Transverse colon (tissue), 4 donors: ENCODE measurements around the gene GPHA2. TPM values are rescaled to one million over a fixed set of nuclear protein-coding genes. Genes with fewer than 3 reads are reported as not detected.

Source experiments
- DNase-seq: peaks from one replicate; pipeline ENCODE4 v3.0.0-alpha.2; 2019
- H3K27ac ChIP-seq, 4 donors: fragments of 200-600 bp; sonication (generic); 2 replicates each; pipeline ENCODE4 v1.5.1; 2016 to 2018; ENCODE audit warnings: inconsistent platforms in 4 of 4
- H3K27me3 ChIP-seq: fragments of 200-600 bp; sonication (generic); 2 replicates; pipeline ENCODE4 v1.5.1; 2017; ENCODE audit warnings: inconsistent platforms
- H3K36me3 ChIP-seq, 4 donors: fragments of 200-600 bp; sonication (generic); 2 replicates each; pipeline ENCODE4 v1.5.1; 2017 to 2019; ENCODE audit warnings: inconsistent platforms in 4 of 4
- H3K4me1 ChIP-seq, 4 donors: fragments of 200-600 bp; sonication (generic); 2 replicates each; pipeline ENCODE4 v1.5.1; 2017 to 2020; ENCODE audit warnings: inconsistent platforms in 4 of 4
- H3K4me3 ChIP-seq, 4 donors: fragments of 200-600 bp; sonication (generic); 1 replicate in 1 of 4; 2 replicates in 3 of 4; pipeline versions ENCODE4 v1.5.1 to v1.6.1; 2017 to 2019; ENCODE audit warnings: inconsistent platforms in 4 of 4
- H3K9me3 ChIP-seq, 2 donors: fragments of 200-600 bp; sonication (generic); 2 replicates each; pipeline ENCODE4 v1.5.1; 2017 to 2019; ENCODE audit warnings: inconsistent platforms in 2 of 2
- CTCF ChIP-seq, 5 experiments: fragments of 200-600 bp in 3 of 5; fragments of 450-650 bp in 2 of 5; sonication (generic) in 3 of 5; IDR thresholded peaks; 1 replicate in 2 of 5; 2 replicates in 3 of 5; pipeline ENCODE4 v1.5.1; 2016 to 2017; ENCODE audit warnings: antibody characterized with exemption in 5 of 5, inconsistent platforms in 3 of 5, mild to moderate bottlenecking in 2 of 5, moderate library complexity in 1 of 5
- POLR2AphosphoS5 ChIP-seq, 3 donors: sonication (generic); formaldehyde crosslinking; IDR thresholded peaks; one replicate each; pipeline ENCODE4 v1.6.1; 2016; ENCODE audit warnings: antibody characterized with exemption in 3 of 3
- WGBS, 2 donors: methylation state at CpG; one replicate each; pipeline ENCODE4 v1.1.5; 2018; ENCODE audit warnings: low coverage in 1 of 2; 5-methylcytosine and 5-hydroxymethylcytosine counted together
- in situ Hi-C, 4 donors: fragments of 200-750 bp; cut with MboI; loops; one replicate each; pipeline versions ENCODE4 v1.15.0 to v1.15.1; 2017; ENCODE audit warnings: low sequenced_read_pairs in 3 of 4, low pct_ligation_motif_present in 1 of 4, low pct_unique_long_range_greater_than_20kb in 1 of 4
- intact Hi-C: fragments of 100-400 bp; cut with DNase I; formaldehyde crosslinking; loops from one replicate; pipeline ENCODE4 v1.15.1; 2023; ENCODE audit warnings: low total_unique reads
- small RNA-seq, 4 donors: library from RNA; depleted of rRNA; stranded (forward); fragments of <200 nt; gene quantifications; one replicate each; pipeline ENCODE3, GENCODE V24; 2016
- total RNA-seq, 4 donors: library from RNA; depleted of rRNA; stranded (reverse); fragments of >200 nt; gene quantifications; one replicate each; pipeline ENCODE4 v1.1.0, GENCODE V29; 2016

GPHA2 gene
- total RNA-seq, 4 donors from 2014 or later = 6.0 TPM; not detected in 3

- peak overlapping the region in 1 of 4 donors; percentile 29 for H3K4me3 ChIP-seq
- WGBS, 2 donors = 43 to 80% methylated on average over 1 to 8 of the region's 8 CpGs
- no peak for DNase-seq
- intact Hi-C loops (no loop called here), in situ Hi-C loops (no loop called here)
- peaks cover 9 to 37% (median 13%) of the 10 kb centered on the region in 4 donors for H3K4me1 ChIP-seq
- TF ChIP-seq CTCF (IDR thresholded peaks at IDR 0.05) (no peak), POLR2AphosphoS5 (IDR thresholded peaks at IDR 0.05) (peak in 1 of 3 donors; percentile 11)
- H3K27ac ChIP-seq = peak overlapping the region; percentile 88 to 96 (median 94)
- H3K27me3 ChIP-seq = no peaks in the 10 kb centered on the region
- no peaks in the 10 kb centered on the region for H3K9me3 ChIP-seq
- peaks cover 0 to 3% (median 0%) of the 10 kb centered on the region in 4 donors for H3K36me3 ChIP-seq
Observed at GRCh38 chr11:64887234-64887756, 48.4 kb downstream of the GPHA2 start.

GRCh38 chr11:64885367-64886286, 50.1 kb downstream of the GPHA2 start:
- no peaks in the 10 kb centered on the region for H3K27me3 ChIP-seq
- H3K9me3 ChIP-seq = no peaks in the 10 kb centered on the region
- no peak overlapping the region for H3K4me3 ChIP-seq
- intact Hi-C loops = no loop called here
- H3K4me1 ChIP-seq = peaks cover 9 to 41% (median 13%) of the 10 kb centered on the region in 4 donors
- no peak for TF ChIP-seq CTCF (IDR thresholded peaks at IDR 0.05)
- peak in 1 of 3 donors; percentile 75 for TF ChIP-seq POLR2AphosphoS5 (IDR thresholded peaks at IDR 0.05)
- peak overlapping the region; percentile 27 to 71 (median 48) for H3K27ac ChIP-seq
- H3K36me3 ChIP-seq = peaks cover 0 to under 1% (median 0%) of the 10 kb centered on the region in 4 donors
- in situ Hi-C loops = no loop called here
- WGBS, 2 donors = 70 to 74% methylated on average over 13 to 15 of the region's 15 CpGs
- DNase-seq = no peak

Small RNA genes within 50 kb of the gene (small RNA-seq; reads per million reads assigned to genes)
- gene MIR6749 (0 to 0.35 (median 0) reads per million in 4 donors), gene MIR6750 (0 reads per million in 4 donors)

Other genes starting within 250 kb of the GPHA2 start
- 1 to 10 TPM; 2.9 to 7.4 (median 6.8) TPM for gene NRXN2, start 212.7 kb downstream of the GPHA2 start, total RNA-seq
- gene RASGRP2, start 191.8 kb downstream of the GPHA2 start, total RNA-seq = 10 to 100 TPM; 12.1 to 24.3 (median 17.3) TPM
- gene PYGM, start 175.9 kb downstream of the GPHA2 start, total RNA-seq = 1 to 10 TPM; 1.2 to 7.9 (median 2.2) TPM
- gene SF1, start 157.4 kb downstream of the GPHA2 start, total RNA-seq = 100 to 1,000 TPM; 196 to 458 (median 377) TPM
- gene MAP4K2, start 132.7 kb downstream of the GPHA2 start, total RNA-seq = 100 to 1,000 TPM in 2 of 4 donors, 10 to 100 TPM in 2; 10.1 to 369 (median 90.9) TPM
- 10 to 100 TPM; 19.5 to 30.3 (median 25.4) TPM for gene MEN1, start 125.3 kb downstream of the GPHA2 start, total RNA-seq
- 10 to 100 TPM; 32.6 to 82.3 (median 46.9) TPM for gene CDC42BPG, start 91.2 kb downstream of the GPHA2 start, total RNA-seq
- gene EHD1, start 57.3 kb downstream of the GPHA2 start, total RNA-seq = 100 to 1,000 TPM in 2 of 4 donors, 10 to 100 TPM in 2; 67.9 to 202 (median 116) TPM
- gene ATG2A, start 18.7 kb downstream of the GPHA2 start, total RNA-seq = 10 to 100 TPM; 30.1 to 82.3 (median 46.4) TPM
- gene PPP2R5B, start 11.2 kb downstream of the GPHA2 start, total RNA-seq = 10 to 100 TPM; 16.7 to 38.1 (median 26.8) TPM
- gene MAJIN, start 36.2 kb upstream of the GPHA2 start, total RNA-seq = not detected
- gene BATF2, start 61.1 kb upstream of the GPHA2 start, total RNA-seq = 10 to 100 TPM in 3 of 4 donors, 1 to 10 TPM in 1; 4.0 to 13.9 (median 11.2) TPM
- gene ARL2, start 78.3 kb upstream of the GPHA2 start, total RNA-seq = 100 to 1,000 TPM in 1 of 4 donors, 10 to 100 TPM in 3; 28.4 to 147 (median 85.8) TPM
- gene SNX15, start 91.5 kb upstream of the GPHA2 start, total RNA-seq = 10 to 100 TPM in 3 of 4 donors, 1 to 10 TPM in 1; 1.9 to 53.3 (median 35.9) TPM
- 100 to 1,000 TPM in 1 of 4 donors, 10 to 100 TPM in 2, 1 to 10 TPM in 1; 3.7 to 105 (median 12.9) TPM for gene SAC3D1, start 105.3 kb upstream of the GPHA2 start, total RNA-seq
- 100 to 1,000 TPM in 1 of 4 donors, 10 to 100 TPM in 2, not detected in 1; 13.8 to 105 (median 75.6) TPM for gene NAALADL1, start 122.7 kb upstream of the GPHA2 start, total RNA-seq
- gene CDCA5, start 148.1 kb upstream of the GPHA2 start, total RNA-seq = 1 to 10 TPM in 3 of 4 donors, not detected in 1; 1.9 to 2.6 (median 2.5) TPM
- 100 to 1,000 TPM in 1 of 4 donors, 10 to 100 TPM in 3; 44.5 to 105 (median 64.2) TPM for gene ZFPL1, start 148.3 kb upstream of the GPHA2 start, total RNA-seq
- 100 to 1,000 TPM; 252 to 560 (median 437) TPM for gene VPS51, start 160.3 kb upstream of the GPHA2 start, total RNA-seq
- gene TM7SF2, start 176.0 kb upstream of the GPHA2 start, total RNA-seq = 10 to 100 TPM; 29.4 to 59.5 (median 42.3) TPM
- 10 to 100 TPM in 3 of 4 donors, 1 to 10 TPM in 1; 9.6 to 40.8 (median 12.2) TPM for gene ZNHIT2, start 181.8 kb upstream of the GPHA2 start, total RNA-seq
- gene FAU, start 186.2 kb upstream of the GPHA2 start, total RNA-seq = 100 to 1,000 TPM; 594 to 986 (median 662) TPM
- gene MRPL49, start 186.4 kb upstream of the GPHA2 start, total RNA-seq = 100 to 1,000 TPM in 1 of 4 donors, 10 to 100 TPM in 3; 10.5 to 119 (median 60.9) TPM
- 10 to 100 TPM; 20.5 to 72.6 (median 51.9) TPM for gene SYVN1, start 198.6 kb upstream of the GPHA2 start, total RNA-seq
- not detected for gene SPDYC, start 234.3 kb upstream of the GPHA2 start, total RNA-seq
- gene CAPN1, start 246.0 kb upstream of the GPHA2 start, total RNA-seq = 1,000 to 10,000 TPM in 1 of 4 donors, 100 to 1,000 TPM in 3; 211 to 1,179 (median 376) TPM